Caco-2 (cell line): ENCODE data around the gene CNKSR2. TPM values are rescaled to one million over a fixed set of nuclear protein-coding genes. Genes with fewer than 3 reads are reported as not detected.

Experiments used
- BruUV-seq: library from RNA; stranded (reverse); fragments of 400-500 nt; replicated peaks from 2 replicates; lab custom pipeline; 2021; lab: Mats Ljungman, UMichigan
- CTCF ChIA-PET: fragments of 300-600 bp; sonication (Branson Sonifier 250); formaldehyde crosslinking; loops from one replicate; lab custom pipeline; 2022; ENCODE audit warnings: antibody characterized with exemption; lab: Charles Lee
- POLR2A ChIA-PET: fragments of 300-600 bp; sonication (Branson Sonifier 250); formaldehyde crosslinking; loops from one replicate; lab custom pipeline; 2022; ENCODE audit warnings: antibody characterized with exemption; lab: Charles Lee
- DNase-seq, 2 experiments: peaks; one replicate each; pipeline versions ENCODE4 v3.0.0 to v3.0.0-alpha.2; 2020 to 2022
- H3K27me3 ChIP-seq: replicated peaks from 2 replicates; pipeline ENCODE4 v1.6.0; 2011; ENCODE audit warnings: low read length; ENCODE audit not compliant: control insufficient read depth, insufficient read depth
- H3K36me3 ChIP-seq: 2 replicates; pipeline ENCODE4 v1.5.1; 2011; ENCODE audit warnings: low read length; ENCODE audit not compliant: control insufficient read depth, insufficient read depth
- H3K4me1 ChIP-seq: fragments of 250-450 bp; sonication (Bioruptor Pico); 2 replicates; pipeline ENCODE4 v1.5.1; 2020; ENCODE audit warnings: mild to moderate bottlenecking
- H3K4me3 ChIP-seq: 2 replicates; pipeline ENCODE4 v1.5.1; 2011; ENCODE audit warnings: low read depth, mild to moderate bottlenecking, control low read depth, low read length
- H3K9me3 ChIP-seq: fragments of 250-450 bp; sonication (Bioruptor Pico); 2 replicates; pipeline ENCODE4 v1.5.1; 2020; ENCODE audit warnings: mild to moderate bottlenecking, moderate library complexity
- H3K27ac Mint-ChIP-seq: one replicate; pipeline ENCODE4 v1.8.0; 2022; ENCODE audit warnings: mixed read lengths; ENCODE audit not compliant: unreplicated experiment
- H3K27me3 Mint-ChIP-seq: one replicate; pipeline ENCODE4 v1.8.0; 2022; ENCODE audit warnings: mixed read lengths; ENCODE audit not compliant: insufficient read depth, unreplicated experiment
- H3K36me3 Mint-ChIP-seq: one replicate; pipeline ENCODE4 v1.8.0; 2022; ENCODE audit warnings: mild to moderate bottlenecking, mixed read lengths; ENCODE audit not compliant: insufficient read depth, unreplicated experiment
- H3K4me1 Mint-ChIP-seq: one replicate; pipeline ENCODE4 v1.8.0; 2022; ENCODE audit warnings: low read depth, mixed read lengths; ENCODE audit not compliant: unreplicated experiment
- H3K4me3 Mint-ChIP-seq: one replicate; pipeline ENCODE4 v1.8.0; 2022; ENCODE audit warnings: mild to moderate bottlenecking, moderate library complexity, mixed read lengths; ENCODE audit not compliant: unreplicated experiment
- H3K9me3 Mint-ChIP-seq: one replicate; pipeline ENCODE4 v1.8.0; 2022; ENCODE audit warnings: mixed read lengths; ENCODE audit not compliant: unreplicated experiment
- intact Hi-C: fragments of 100-400 bp; cut with micrococcal nuclease; formaldehyde crosslinking; loops from one replicate; pipeline ENCODE4 v1.10.0; 2022; ENCODE audit not compliant: unreplicated experiment
- total RNA-seq: library from RNA; stranded (reverse); gene quantifications from 2 replicates; pipeline ENCODE4 v1.2.3, GENCODE V29; 2022
- TF ChIP-seq, protein P1 (sequence below), 2 experiments: fragments of 200-600 bp in 1 of 2; IDR thresholded peaks; 1 replicate in 1 of 2; 2 replicates in 1 of 2; pipeline versions ENCODE4 v1.5.1 to v1.8.0; 2011 to 2022; ENCODE audit warnings: antibody characterized with exemption in 1 of 2, control low read depth in 1 of 2, inconsistent platforms in 1 of 2, low read depth in 1 of 2, low read length in 1 of 2, mild to moderate bottlenecking in 1 of 2, moderate library complexity in 1 of 2; ENCODE audit not compliant: insufficient read depth in 1 of 2, severe bottlenecking in 1 of 2, unreplicated experiment in 1 of 2

The CNKSR2 gene
- total RNA-seq, 1 experiment from 2014 or later = not detected

DNA sequence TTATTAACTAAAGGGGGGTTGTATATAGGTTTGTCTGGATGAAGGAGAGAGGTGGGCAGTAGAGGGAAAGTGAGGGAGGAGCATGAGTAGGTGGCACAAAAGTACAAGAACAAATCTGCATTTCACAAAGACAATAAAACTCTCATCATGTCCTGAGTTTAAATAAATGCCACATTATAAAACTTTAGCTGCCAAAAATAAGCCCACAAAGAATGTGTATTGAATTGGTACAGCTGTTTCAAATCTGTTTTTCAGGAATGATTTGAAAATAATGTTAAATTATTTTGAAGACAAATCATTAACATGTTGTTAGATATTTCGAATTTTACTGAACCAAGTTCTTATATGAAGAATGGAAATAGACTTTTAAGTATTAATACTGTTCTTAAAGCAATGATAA, 5.8 kb downstream of the CNKSR2 start:
- H3K9me3 ChIP-seq = no peaks in the 10 kb centered on the region
- ChIA-PET POLR2A (no interaction called here), CTCF (no interaction called here)
- Mint-ChIP-seq H3K9me3 (no peaks in the 10 kb centered on the region), H3K4me1 (no peaks in the 10 kb centered on the region), H3K36me3 (no peaks in the 10 kb centered on the region), H3K4me3 (no peak overlapping the region), H3K27me3 (no peaks in the 10 kb centered on the region), H3K27ac (no peak overlapping the region)
- BruUV-seq = no TSS peak
- no peak for DNase-seq
- intact Hi-C loops = no loop called here
- H3K4me1 ChIP-seq = no peaks in the 10 kb centered on the region
- H3K36me3 ChIP-seq = no peaks in the 10 kb centered on the region
- TF ChIP-seq, protein P1, sequence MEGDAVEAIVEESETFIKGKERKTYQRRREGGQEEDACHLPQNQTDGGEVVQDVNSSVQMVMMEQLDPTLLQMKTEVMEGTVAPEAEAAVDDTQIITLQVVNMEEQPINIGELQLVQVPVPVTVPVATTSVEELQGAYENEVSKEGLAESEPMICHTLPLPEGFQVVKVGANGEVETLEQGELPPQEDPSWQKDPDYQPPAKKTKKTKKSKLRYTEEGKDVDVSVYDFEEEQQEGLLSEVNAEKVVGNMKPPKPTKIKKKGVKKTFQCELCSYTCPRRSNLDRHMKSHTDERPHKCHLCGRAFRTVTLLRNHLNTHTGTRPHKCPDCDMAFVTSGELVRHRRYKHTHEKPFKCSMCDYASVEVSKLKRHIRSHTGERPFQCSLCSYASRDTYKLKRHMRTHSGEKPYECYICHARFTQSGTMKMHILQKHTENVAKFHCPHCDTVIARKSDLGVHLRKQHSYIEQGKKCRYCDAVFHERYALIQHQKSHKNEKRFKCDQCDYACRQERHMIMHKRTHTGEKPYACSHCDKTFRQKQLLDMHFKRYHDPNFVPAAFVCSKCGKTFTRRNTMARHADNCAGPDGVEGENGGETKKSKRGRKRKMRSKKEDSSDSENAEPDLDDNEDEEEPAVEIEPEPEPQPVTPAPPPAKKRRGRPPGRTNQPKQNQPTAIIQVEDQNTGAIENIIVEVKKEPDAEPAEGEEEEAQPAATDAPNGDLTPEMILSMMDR (IDR thresholded peaks at IDR 0.05; ENCODE audit: insufficient read depth in 1 of 2, low read depth in 1 of 2, low read length in 1 of 2, severe bottlenecking in 1 of 2, unreplicated experiment in 1 of 2) = no peak
- H3K4me3 ChIP-seq = no peak overlapping the region
- H3K27me3 ChIP-seq = no peaks in the 10 kb centered on the region

DNA sequence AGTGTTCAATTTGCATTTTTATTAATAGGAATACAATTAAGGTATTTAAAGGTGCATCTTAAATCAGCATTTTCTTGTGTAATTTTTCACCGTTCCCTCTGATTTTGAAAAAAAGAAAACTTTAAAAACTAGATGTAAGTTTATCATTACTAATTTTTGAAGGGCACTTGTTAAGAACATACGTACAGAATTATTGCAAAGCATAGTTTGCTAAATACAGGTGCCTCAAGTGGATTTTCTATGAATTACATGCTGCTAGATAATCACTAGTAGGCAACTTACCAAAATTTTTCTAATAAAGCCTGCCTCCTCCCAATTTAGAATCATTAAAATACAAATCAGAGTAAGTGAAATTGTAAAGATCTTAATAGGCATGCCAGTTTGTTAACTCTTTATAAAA, 8.5 kb downstream of the CNKSR2 start:
- Mint-ChIP-seq H3K27me3 (no peaks in the 10 kb centered on the region), H3K9me3 (no peaks in the 10 kb centered on the region), H3K4me3 (no peak overlapping the region), H3K27ac (no peak overlapping the region), H3K4me1 (no peaks in the 10 kb centered on the region), H3K36me3 (no peaks in the 10 kb centered on the region)
- H3K9me3 ChIP-seq = no peaks in the 10 kb centered on the region
- no peak overlapping the region for H3K4me3 ChIP-seq
- TF ChIP-seq, protein P1 (IDR thresholded peaks at IDR 0.05; ENCODE audit: insufficient read depth in 1 of 2, low read depth in 1 of 2, low read length in 1 of 2, severe bottlenecking in 1 of 2, unreplicated experiment in 1 of 2) = peak; percentile 35 to 40
- no peak for DNase-seq
- intact Hi-C loops = no loop called here
- ChIA-PET POLR2A (no interaction called here), CTCF (no interaction called here)
- no peaks in the 10 kb centered on the region for H3K36me3 ChIP-seq
- no TSS peak for BruUV-seq
- H3K4me1 ChIP-seq = no peaks in the 10 kb centered on the region
- no peaks in the 10 kb centered on the region for H3K27me3 ChIP-seq

DNA sequence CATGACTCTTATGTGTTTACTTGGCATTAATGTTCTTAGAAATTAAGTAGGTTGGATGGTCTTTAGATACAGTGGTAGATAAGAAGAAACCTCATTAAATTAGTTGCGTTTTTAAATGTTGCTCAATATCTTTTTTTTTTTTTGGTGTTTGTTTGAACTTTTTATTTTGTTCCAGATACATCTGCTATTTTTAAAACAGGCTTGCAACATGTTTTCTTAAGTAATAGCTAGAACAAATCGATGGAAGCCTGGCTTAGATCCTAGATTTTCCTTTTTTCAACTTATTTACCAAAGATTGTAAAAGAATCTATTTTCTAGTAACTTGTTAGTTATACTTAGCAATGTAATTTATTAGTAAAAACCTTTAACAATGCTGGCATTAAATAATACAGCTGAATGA, 9.3 kb downstream of the CNKSR2 start:
- POLR2A ChIA-PET = no interaction called here
- intact Hi-C loops = no loop called here
- no peaks in the 10 kb centered on the region for H3K4me1 Mint-ChIP-seq

More for the DNA sequence above, 9.3 kb downstream of the CNKSR2 start:
- Histone ChIP-seq H3K4me3 (no peak overlapping the region), H3K9me3 (no peaks in the 10 kb centered on the region), H3K27me3 (no peaks in the 10 kb centered on the region), H3K36me3 (no peaks in the 10 kb centered on the region), H3K4me1 (no peaks in the 10 kb centered on the region)
- DNase-seq = no peak
- CTCF ChIA-PET = no interaction called here
- Mint-ChIP-seq H3K36me3 (no peaks in the 10 kb centered on the region), H3K27me3 (no peaks in the 10 kb centered on the region), H3K9me3 (no peaks in the 10 kb centered on the region), H3K4me3 (no peak overlapping the region), H3K27ac (no peak overlapping the region)
- TF ChIP-seq, protein P1 (IDR thresholded peaks at IDR 0.05; ENCODE audit: insufficient read depth in 1 of 2, low read depth in 1 of 2, low read length in 1 of 2, severe bottlenecking in 1 of 2, unreplicated experiment in 1 of 2) = no peak
- no TSS peak for BruUV-seq
